GM12878 (cell line): ENCODE results near the gene SCEL.

Source experiments
- SIN3A ChIP-seq: IDR thresholded peaks from 2 replicates; pipeline ENCODE4 v1.6.1; 2012; ENCODE audit warnings: low read depth, low read length, improper control_type of control experiment
- TF ChIP-seq, protein P1 (sequence below): fragments of 450-650 bp; conservative IDR thresholded peaks from 2 replicates; pipeline ENCODE4 v1.6.1; 2017; ENCODE audit warnings: mild to moderate bottlenecking, moderate library complexity

DNA sequence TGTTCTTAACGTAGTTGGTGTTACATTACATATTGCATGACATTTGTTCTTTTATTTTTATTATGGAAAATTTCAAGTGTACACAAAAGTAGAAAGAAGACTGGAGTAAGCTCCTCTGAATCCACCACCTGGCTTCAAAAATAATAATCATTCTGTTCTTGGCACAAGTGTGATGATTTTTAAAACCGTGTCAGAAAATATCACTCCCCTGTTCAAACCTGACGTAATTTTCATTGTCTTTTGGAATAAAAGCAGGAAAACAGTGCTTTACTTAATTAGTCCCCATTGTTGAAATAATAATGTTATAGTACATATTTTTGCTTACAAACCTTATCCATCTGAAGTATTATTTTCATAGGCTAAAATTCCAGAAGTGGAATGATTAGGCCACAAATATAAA, 41.3 kb upstream of the SCEL start:
- TF ChIP-seq, protein P1, sequence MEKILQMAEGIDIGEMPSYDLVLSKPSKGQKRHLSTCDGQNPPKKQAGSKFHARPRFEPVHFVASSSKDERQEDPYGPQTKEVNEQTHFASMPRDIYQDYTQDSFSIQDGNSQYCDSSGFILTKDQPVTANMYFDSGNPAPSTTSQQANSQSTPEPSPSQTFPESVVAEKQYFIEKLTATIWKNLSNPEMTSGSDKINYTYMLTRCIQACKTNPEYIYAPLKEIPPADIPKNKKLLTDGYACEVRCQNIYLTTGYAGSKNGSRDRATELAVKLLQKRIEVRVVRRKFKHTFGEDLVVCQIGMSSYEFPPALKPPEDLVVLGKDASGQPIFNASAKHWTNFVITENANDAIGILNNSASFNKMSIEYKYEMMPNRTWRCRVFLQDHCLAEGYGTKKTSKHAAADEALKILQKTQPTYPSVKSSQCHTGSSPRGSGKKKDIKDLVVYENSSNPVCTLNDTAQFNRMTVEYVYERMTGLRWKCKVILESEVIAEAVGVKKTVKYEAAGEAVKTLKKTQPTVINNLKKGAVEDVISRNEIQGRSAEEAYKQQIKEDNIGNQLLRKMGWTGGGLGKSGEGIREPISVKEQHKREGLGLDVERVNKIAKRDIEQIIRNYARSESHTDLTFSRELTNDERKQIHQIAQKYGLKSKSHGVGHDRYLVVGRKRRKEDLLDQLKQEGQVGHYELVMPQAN = no peak
- no peak for TF ChIP-seq SIN3A
